Lung (tissue), 12 donors: ENCODE measurements around the gene SLC25A12. TPM values are rescaled to one million over a fixed set of nuclear protein-coding genes. Genes with fewer than 3 reads are reported as not detected.
A peak's percentile ranks its signal among the peaks of the same experiment; 100 is the strongest.

ENCODE experiments used
- ATAC-seq: fragments of 200-7000 bp; cut with Tn5 transposase; one replicate; pipeline ENCODE4 v1.9.1; 2020; ENCODE audit warnings: moderate number of reproducible peaks; ENCODE audit not compliant: insufficient read depth, low FRiP score
- DNase-seq, 3 donors: peaks; one replicate each; pipeline ENCODE4 v3.0.0-alpha.2; 2013 to 2017
- H3K27ac ChIP-seq, 2 donors: one replicate each; pipeline ENCODE4 v1.5.1; 2013; ENCODE audit warnings: mild to moderate bottlenecking in 2 of 2, moderate library complexity in 2 of 2, control low read depth in 1 of 2, inconsistent platforms in 1 of 2, low read depth in 1 of 2, low read length in 1 of 2
- H3K27me3 ChIP-seq, 3 donors: one replicate each; pipeline ENCODE4 v1.5.1; 2013; ENCODE audit warnings: low read length in 2 of 3; ENCODE audit not compliant: control insufficient read depth in 3 of 3, insufficient read depth in 3 of 3
- H3K36me3 ChIP-seq, 4 donors: one replicate each; pipeline ENCODE4 v1.5.1; 2013; ENCODE audit warnings: low read length in 4 of 4, mild to moderate bottlenecking in 1 of 4, moderate library complexity in 1 of 4; ENCODE audit not compliant: control insufficient read depth in 4 of 4, insufficient read depth in 4 of 4
- H3K4me1 ChIP-seq, 5 donors: one replicate each; pipeline ENCODE4 v1.5.1; 2013; ENCODE audit warnings: low read length in 5 of 5, mild to moderate bottlenecking in 2 of 5, moderate library complexity in 1 of 5; ENCODE audit not compliant: control insufficient read depth in 5 of 5, insufficient read depth in 5 of 5
- H3K4me3 ChIP-seq: one replicate; pipeline ENCODE4 v1.5.1; 2013; ENCODE audit warnings: mild to moderate bottlenecking, control low read depth, moderate library complexity
- H3K9ac ChIP-seq, 2 donors: one replicate each; pipeline ENCODE4 v1.5.1; 2013; ENCODE audit warnings: low read length in 2 of 2, control low read depth in 1 of 2; ENCODE audit not compliant: insufficient read depth in 1 of 2
- H3K9me3 ChIP-seq, 4 donors: one replicate each; pipeline ENCODE4 v1.5.1; 2013; ENCODE audit warnings: low read length in 3 of 4, mild to moderate bottlenecking in 1 of 4, moderate library complexity in 1 of 4; ENCODE audit not compliant: control insufficient read depth in 4 of 4, insufficient read depth in 3 of 4
- CTCF ChIP-seq: IDR thresholded peaks from 2 replicates; pipeline ENCODE4 v1.5.1; 2012; ENCODE audit warnings: mild to moderate bottlenecking; ENCODE audit errors: control extremely low read depth, extremely low read depth
- WGBS, 2 donors: extraction: QIAGEN DNeasy Blood & Tissue Kit; methylation state at CpG; one replicate each; pipeline ENCODE4 v1.1.7; 2013; 5-methylcytosine and 5-hydroxymethylcytosine counted together
- polyA plus RNA-seq, 2 donors: library from polyadenylated mRNA; stranded (reverse); fragments of 200-250 nt; gene quantifications; one replicate each; pipeline ENCODE4 v1.2.1, GENCODE V29; 2013
- total RNA-seq, 2 donors: library from RNA; depleted of rRNA in 1 of 2; stranded (reverse); fragments of >200 nt in 1 of 2; gene quantifications; one replicate each; pipeline ENCODE4 v1.2.1, GENCODE V29; 2014 to 2021
- donor health status: control.
- donor health status: control.
- donor health status: Bipolar disorder and iron deficiency.
- donor health status: healthy.
- donor health status: DM: yes; HTN: yes; CAD: no.

SLC25A12 gene
- total and polyA plus RNA-seq, 4 donors, result 6.9 to 22.4 (median 14.2) TPM

- Histone ChIP-seq H3K9me3 (peaks cover 0 to 3% (median 0%) of the 10 kb centered on the region in 4 donors), H3K4me3 (no peak overlapping the region), H3K9ac (no peak overlapping the region), H3K27me3 (no peaks in the 10 kb centered on the region), H3K27ac (no peak overlapping the region), H3K4me1 (peaks cover 0 to 6% (median 1%) of the 10 kb centered on the region in 5 donors), H3K36me3 (peaks cover 0 to 7% (median 0%) of the 10 kb centered on the region in 4 donors)
- TF ChIP-seq CTCF, result no peak
- DNase-seq (no peak), ATAC-seq (no peak)
- 95 to 100% methylated on average over 1 of the region's 1 CpG for WGBS, 2 donors
Observed at GRCh38 chr2:171874517-171874916, 19.5 kb downstream of the SLC25A12 start.

DNA sequence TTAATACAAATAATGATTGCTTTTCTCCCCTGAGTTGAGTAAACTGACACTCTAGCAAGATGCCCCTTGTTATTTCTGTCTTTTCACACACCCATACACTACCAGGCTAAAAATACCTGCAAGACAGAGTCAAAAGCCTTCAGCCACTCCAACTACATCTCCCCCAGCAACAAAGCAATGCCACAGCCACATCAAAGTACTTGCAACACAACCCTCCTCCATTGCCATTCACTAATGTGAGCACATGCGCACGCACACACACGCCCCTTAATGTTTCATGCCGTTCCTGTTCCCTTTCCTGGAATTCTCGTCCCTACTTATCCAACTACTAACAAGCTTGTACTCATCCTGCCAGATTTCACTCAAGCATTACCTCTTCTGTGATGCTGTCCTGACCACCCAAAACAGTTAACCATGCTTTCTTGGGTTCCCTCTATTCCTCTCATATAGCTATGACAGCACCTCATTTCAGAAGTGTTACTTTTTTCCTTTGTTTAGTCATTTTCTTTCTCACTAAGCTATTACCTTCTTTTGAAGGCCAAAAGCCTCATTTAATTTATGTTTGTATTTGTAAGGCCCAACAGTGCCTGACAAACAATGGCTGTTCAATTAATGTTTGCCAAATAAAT, 29.6 kb downstream of the SLC25A12 start:
- ATAC-seq (no peak), DNase-seq (no peak)
- H3K4me1 ChIP-seq, result no peaks in the 10 kb centered on the region
- H3K36me3 ChIP-seq, result no peaks in the 10 kb centered on the region
- no peaks in the 10 kb centered on the region for H3K27me3 ChIP-seq
- H3K9me3 ChIP-seq, result no peaks in the 10 kb centered on the region
- WGBS, 2 donors, result 84 to 86% methylated on average over 5 of the region's 5 CpGs
- TF ChIP-seq CTCF, result no peak
- no peak overlapping the region for H3K4me3 ChIP-seq
- H3K9ac ChIP-seq, result no peak overlapping the region
- peak overlapping the region in 1 of 2 donors; percentile 50 for H3K27ac ChIP-seq

GRCh38 chr2:171862501-171862900, 31.5 kb downstream of the SLC25A12 start:
- no peak for ATAC-seq
- Histone ChIP-seq H3K4me3 (no peak overlapping the region), H3K4me1 (peaks cover 0 to 7% (median 0%) of the 10 kb centered on the region in 5 donors), H3K27me3 (no peaks in the 10 kb centered on the region), H3K9me3 (no peaks in the 10 kb centered on the region), H3K36me3 (no peaks in the 10 kb centered on the region), H3K9ac (no peak overlapping the region), H3K27ac (no peak overlapping the region)
- WGBS, 2 donors, result 96 to 98% methylated on average over 3 of the region's 3 CpGs
- DNase-seq, result no peak
- TF ChIP-seq CTCF, result no peak

DNA sequence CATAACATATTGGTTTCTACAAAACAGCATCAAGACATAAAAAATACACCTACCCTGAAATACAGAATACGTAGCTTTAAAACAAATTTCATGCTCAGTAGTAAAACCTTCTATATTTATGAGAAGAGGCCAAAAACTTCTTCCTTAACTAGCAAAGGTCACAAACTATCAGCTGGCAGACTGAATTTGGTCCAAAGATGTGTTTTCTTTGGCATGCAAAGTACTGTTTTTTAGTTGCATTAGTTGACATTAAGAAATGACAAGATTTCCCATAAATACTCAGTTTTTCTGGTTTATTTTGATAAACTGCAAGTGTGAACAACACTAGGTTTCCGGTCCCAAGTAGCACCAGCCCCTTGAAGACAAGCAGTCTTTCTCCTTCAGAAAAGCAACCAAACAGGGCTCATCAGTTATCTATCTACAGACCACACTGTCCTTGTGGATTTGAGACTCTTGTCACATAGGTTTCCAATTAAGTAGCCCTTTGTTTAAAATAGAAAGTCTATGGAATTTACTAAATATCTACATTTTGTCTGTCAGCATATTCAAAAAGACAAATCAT, 35.6 kb downstream of the SLC25A12 start:
- peak in 2 of 3 donors; percentile 78 to 83 for DNase-seq
- 75 to 88% methylated on average over 2 of the region's 2 CpGs for WGBS, 2 donors

More for the DNA sequence above, 35.6 kb downstream of the SLC25A12 start:
- H3K9ac ChIP-seq, result no peak overlapping the region
- H3K4me3 ChIP-seq, result no peak overlapping the region
- peaks cover 0 to 11% (median 0%) of the 10 kb centered on the region in 5 donors for H3K4me1 ChIP-seq
- no peaks in the 10 kb centered on the region for H3K27me3 ChIP-seq
- no peak for ATAC-seq
- no peaks in the 10 kb centered on the region for H3K9me3 ChIP-seq
- no peak overlapping the region for H3K27ac ChIP-seq
- TF ChIP-seq CTCF, result no peak
- H3K36me3 ChIP-seq, result peaks cover 0 to 4% (median 0%) of the 10 kb centered on the region in 4 donors
